Measurements from ENCODE around the gene SDHAF1. TPM values are rescaled to one million over a fixed set of nuclear protein-coding genes. Genes with fewer than 3 reads are reported as not detected.
A peak's percentile ranks its signal among the peaks of the same experiment; 100 is the strongest.
"Not testable (repeated sequence)": the region's sequence is repeated elsewhere in the genome, so short reads cannot be mapped to it uniquely, and the experiment has no call there.

SDHAF1 gene, protein sequence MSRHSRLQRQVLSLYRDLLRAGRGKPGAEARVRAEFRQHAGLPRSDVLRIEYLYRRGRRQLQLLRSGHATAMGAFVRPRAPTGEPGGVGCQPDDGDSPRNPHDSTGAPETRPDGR
- total RNA-seq, result 10 to 100 TPM; 30.8 to 34.9 TPM

DNA sequence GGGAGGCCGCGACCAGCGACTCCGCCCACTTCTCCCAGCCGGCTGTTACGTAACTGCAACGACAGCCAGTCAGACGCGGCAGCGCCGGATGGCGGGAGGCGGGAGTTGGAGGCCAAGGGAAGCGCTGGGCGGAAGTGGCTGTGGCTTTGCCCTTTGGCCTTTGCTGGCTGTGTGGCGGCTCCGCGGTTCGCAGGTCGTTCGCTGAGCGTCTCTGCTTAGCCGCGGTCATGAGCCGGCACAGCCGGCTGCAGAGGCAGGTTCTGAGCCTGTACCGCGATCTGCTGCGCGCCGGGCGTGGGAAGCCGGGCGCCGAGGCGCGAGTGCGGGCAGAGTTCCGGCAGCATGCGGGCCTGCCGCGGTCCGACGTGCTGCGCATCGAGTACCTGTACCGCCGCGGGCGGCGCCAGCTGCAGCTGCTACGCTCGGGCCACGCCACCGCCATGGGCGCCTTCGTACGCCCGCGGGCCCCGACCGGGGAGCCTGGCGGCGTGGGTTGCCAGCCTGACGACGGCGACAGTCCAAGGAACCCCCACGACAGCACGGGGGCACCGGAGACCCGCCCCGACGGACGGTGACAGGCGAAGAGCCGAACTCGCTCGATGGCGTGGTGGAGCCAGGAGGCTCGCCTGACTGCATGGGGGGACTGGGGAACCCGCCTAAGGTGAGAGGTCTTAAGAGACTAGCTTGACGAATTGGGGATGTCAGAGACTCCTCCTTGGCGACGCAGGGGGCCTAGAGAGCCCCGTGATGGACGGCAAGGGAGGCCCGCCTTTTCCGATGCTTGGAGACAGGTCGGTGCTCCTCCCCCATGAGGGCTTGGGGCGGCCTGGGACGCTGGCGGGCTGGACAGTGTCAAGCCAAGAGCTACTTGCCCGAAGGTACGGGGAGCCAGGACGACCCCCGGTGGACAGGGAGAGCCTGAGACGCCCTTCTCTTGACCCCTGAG lies at the start of gene SDHAF1:
TSS of gene SDHAF1 (plus strand) at position 141 of the 946 bp plus-strand sequence. CDS start at position 228, 87 bp downstream.
- H3K9me3 ChIP-seq, result no peaks in the 10 kb centered on the region
- peak in 1 of 2 donors; percentile 17 for TF ChIP-seq CTCF (IDR thresholded peaks at IDR 0.05)

DNA sequence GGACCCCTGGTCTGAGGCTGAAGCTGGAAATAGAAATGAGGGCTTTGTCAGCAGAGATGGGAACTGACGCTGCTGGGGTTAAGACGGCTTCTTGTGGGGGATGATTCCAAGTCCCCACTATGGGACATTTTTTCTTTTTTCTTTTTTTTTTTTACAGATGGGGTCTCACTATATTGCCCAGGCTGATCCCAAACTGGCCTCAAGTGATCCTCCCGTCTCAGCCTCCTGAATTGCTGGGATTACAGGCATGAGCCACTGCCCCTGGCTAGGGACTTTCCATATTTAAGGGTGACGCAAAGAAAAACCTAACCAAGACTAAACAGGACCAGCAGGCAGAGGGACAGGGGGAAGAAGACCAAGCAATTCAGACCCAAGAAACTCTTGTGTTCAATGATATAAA lies 48.8 kb upstream of the SDHAF1 start:
- no peak overlapping the region for H3K27ac ChIP-seq
- H3K4me1 ChIP-seq, result no peaks in the 10 kb centered on the region
- no peak for TF ChIP-seq CTCF (IDR thresholded peaks at IDR 0.05)
- no peak overlapping the region for H3K4me3 ChIP-seq
- H3K36me3 ChIP-seq, result peaks cover 17% of the 10 kb centered on the region
- no peaks in the 10 kb centered on the region for H3K9me3 ChIP-seq
- no peak for DNase-seq (ENCODE audit: low spot score)
- no peaks in the 10 kb centered on the region for H3K27me3 ChIP-seq

More for the DNA sequence above, at the start of gene SDHAF1:
- Histone ChIP-seq H3K27ac (peak within 1 kb of the TSS; percentile 80 to 83), H3K4me1 (peaks cover 0 to 44% of the 10 kb centered on the region in 2 donors), H3K4me3 (peak within 1 kb of the TSS; percentile 65 to 99), H3K27me3 (no peaks in the 10 kb centered on the region), H3K36me3 (peaks cover 4% of the 10 kb centered on the region)
- DNase-seq (ENCODE audit: low spot score), result peak; percentile 97

GRCh38 chr19:35949131-35949530 lies 45.9 kb upstream of the SDHAF1 start:
- H3K27ac ChIP-seq, result no peak overlapping the region
- no peaks in the 10 kb centered on the region for H3K9me3 ChIP-seq
- no peak overlapping the region for H3K4me3 ChIP-seq
- peaks cover 10% of the 10 kb centered on the region for H3K36me3 ChIP-seq
- no peak for TF ChIP-seq CTCF (IDR thresholded peaks at IDR 0.05)
- no peaks in the 10 kb centered on the region for H3K27me3 ChIP-seq
- no peak for DNase-seq (ENCODE audit: low spot score)
- no peaks in the 10 kb centered on the region for H3K4me1 ChIP-seq

DNA sequence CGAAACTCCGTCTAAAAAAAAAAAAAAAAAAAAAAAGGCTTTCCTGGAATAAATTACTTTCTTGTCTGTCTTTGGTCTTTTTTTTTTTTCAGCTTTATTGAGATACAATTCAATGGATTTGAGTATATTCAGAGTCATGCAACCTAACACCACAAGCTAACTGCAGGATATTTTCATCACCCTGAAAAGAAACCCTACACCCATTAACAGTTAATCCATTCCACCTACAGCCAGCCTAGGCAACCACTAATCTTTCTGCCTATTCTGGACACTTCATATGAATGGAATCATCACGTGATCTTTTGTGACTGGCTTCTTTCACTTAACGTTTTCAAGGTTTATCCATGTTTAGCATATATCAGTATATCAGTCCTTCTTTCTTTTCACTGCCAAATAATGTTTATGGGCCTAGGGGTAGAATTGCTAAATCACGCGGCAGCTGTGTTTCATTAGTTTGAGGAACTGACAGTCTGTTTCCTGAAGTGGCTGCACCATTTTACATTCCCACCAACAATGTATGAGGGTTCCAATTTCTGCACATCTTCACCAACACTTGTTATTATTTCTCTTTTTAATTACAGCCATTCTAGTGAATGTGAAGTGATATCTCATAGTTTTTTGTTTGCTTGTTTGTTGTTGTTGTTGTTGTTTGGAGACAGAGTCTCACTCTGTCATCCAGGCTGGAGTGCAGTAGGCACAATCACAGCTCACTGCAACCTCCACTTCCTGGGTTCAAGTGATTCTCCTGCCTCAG lies 38.9 kb upstream of the SDHAF1 start:
- TF ChIP-seq CTCF (IDR thresholded peaks at IDR 0.05), result no peak
- Histone ChIP-seq H3K9me3 (no peaks in the 10 kb centered on the region), H3K4me3 (no peak overlapping the region), H3K27ac (no peak overlapping the region), H3K36me3 (no peaks in the 10 kb centered on the region), H3K27me3 (peaks cover 5 to 6% of the 10 kb centered on the region in 2 donors), H3K4me1 (peaks cover 0 to 11% of the 10 kb centered on the region in 2 donors)
- no peak for DNase-seq (ENCODE audit: low spot score)

- DNase-seq (ENCODE audit: low spot score); H3K36me3 ChIP-seq; H3K27me3 ChIP-seq: not testable (repeated sequence)
Measured at GRCh38 chr19:35957411-35957810, 37.6 kb upstream of the SDHAF1 start.

GRCh38 chr19:35958660-35959039 lies 36.3 kb upstream of the SDHAF1 start:
- H3K27ac ChIP-seq, result no peak overlapping the region
- peak overlapping the region in 1 of 2 donors; percentile 11 for H3K4me3 ChIP-seq
- no peaks in the 10 kb centered on the region for H3K36me3 ChIP-seq
- no peaks in the 10 kb centered on the region for H3K9me3 ChIP-seq
- peaks cover 5 to 6% of the 10 kb centered on the region in 2 donors for H3K27me3 ChIP-seq
- TF ChIP-seq CTCF (IDR thresholded peaks at IDR 0.05), result no peak
- DNase-seq (ENCODE audit: low spot score), result no peak
- H3K4me1 ChIP-seq, result peaks cover 0 to 11% of the 10 kb centered on the region in 2 donors

More at GRCh38 chr19:35957411-35957810, 37.6 kb upstream of the SDHAF1 start:
- H3K4me1 ChIP-seq, result peaks cover 0 to 11% of the 10 kb centered on the region in 2 donors
- H3K4me3 ChIP-seq, H3K9me3 ChIP-seq, H3K27ac ChIP-seq: not testable (repeated sequence)

Measured in right atrium auricular region (tissue), 2 donors.